OCI-LY1 (cell line): Measurements from ENCODE around the gene POU2AF1.
A peak's percentile ranks its signal among the peaks of the same experiment; 100 is the strongest.

Experiments used
- H2AFZ ChIP-seq: fragments of 200-600 bp; sonication (generic), shearing (Covaris generic); 2 replicates; pipeline ENCODE4 v1.6.0; 2014; ENCODE audit warnings: antibody characterized with exemption, mild to moderate bottlenecking, low read length
- H3F3A ChIP-seq: fragments of 200-600 bp; sonication (generic), shearing (Covaris generic); 2 replicates; pipeline ENCODE4 v1.6.0; 2014; ENCODE audit warnings: mild to moderate bottlenecking, antibody characterized with exemption, low read length, moderate library complexity; ENCODE audit not compliant: insufficient read depth
- H3K27ac ChIP-seq: fragments of 200-600 bp; sonication (generic); 2 replicates; pipeline ENCODE4 v1.5.1; 2014; ENCODE audit warnings: low read length, mixed run types, mild to moderate bottlenecking, low read depth; ENCODE audit not compliant: poor library complexity, severe bottlenecking
- H3K27me3 ChIP-seq: fragments of 200-600 bp; sonication (generic); 2 replicates; pipeline ENCODE4 v1.6.0; 2014; ENCODE audit warnings: antibody characterized with exemption, mild to moderate bottlenecking, low read length, moderate library complexity; ENCODE audit not compliant: insufficient read depth
- H3K36me3 ChIP-seq: fragments of 200-600 bp; sonication (generic); 2 replicates; pipeline ENCODE4 v1.6.1; 2014; ENCODE audit warnings: mild to moderate bottlenecking, antibody characterized with exemption, low read length, moderate library complexity, mixed read lengths; ENCODE audit not compliant: insufficient read depth
- H3K4me1 ChIP-seq: fragments of 200-600 bp; sonication (generic); 2 replicates; pipeline ENCODE4 v1.5.1; 2014; ENCODE audit warnings: mild to moderate bottlenecking, low read length, moderate library complexity; ENCODE audit not compliant: insufficient read depth, severe bottlenecking
- H3K4me2 ChIP-seq: fragments of 200-600 bp; sonication (generic), shearing (Covaris generic); 2 replicates; pipeline ENCODE4 v1.6.1; 2014; ENCODE audit warnings: low read length
- H3K4me3 ChIP-seq: fragments of 200-600 bp; sonication (generic); 2 replicates; pipeline ENCODE4 v1.5.1; 2014; ENCODE audit warnings: low read length, low read depth, mild to moderate bottlenecking, mixed read lengths; ENCODE audit not compliant: poor library complexity, severe bottlenecking
- H3K79me2 ChIP-seq: fragments of 200-600 bp; shearing (Covaris generic); 2 replicates; pipeline ENCODE4 v1.6.1; 2016; ENCODE audit warnings: mixed run types, low read length, mixed read lengths; ENCODE audit not compliant: insufficient read depth
- H3K9ac ChIP-seq: fragments of 200-600 bp; sonication (generic), shearing (Covaris generic); 2 replicates; pipeline ENCODE4 v1.6.1; 2014; ENCODE audit warnings: mild to moderate bottlenecking, low read length, mixed read lengths
- H3K9me2 ChIP-seq: fragments of 200-600 bp; sonication (generic), shearing (Covaris generic); 2 replicates; pipeline ENCODE4 v1.6.1; 2014; ENCODE audit warnings: low read depth, mild to moderate bottlenecking, low read length, mixed read lengths
- H3K9me3 ChIP-seq: fragments of 200-600 bp; shearing (Covaris generic); 2 replicates; pipeline ENCODE4 v1.6.1; 2014; ENCODE audit warnings: low read length, mixed read lengths
- H4K20me1 ChIP-seq: fragments of 200-600 bp; sonication (generic), shearing (Covaris generic); 2 replicates; pipeline ENCODE4 v1.6.0; 2016; ENCODE audit warnings: mild to moderate bottlenecking, low read length; ENCODE audit not compliant: insufficient read depth
- EZH2 ChIP-seq: fragments of 200-600 bp; sonication (generic), shearing (Covaris generic); IDR thresholded peaks from 2 replicates; pipeline ENCODE4 v1.8.0; 2017; ENCODE audit warnings: borderline replicate concordance, mixed run types, mild to moderate bottlenecking, antibody characterized with exemption, low read length, moderate library complexity, mixed read lengths
- TF ChIP-seq, protein P1 (sequence below): fragments of 200-600 bp; sonication (generic), shearing (Covaris generic); IDR thresholded peaks from 2 replicates; pipeline ENCODE4 v1.5.1; 2017; ENCODE audit warnings: mild to moderate bottlenecking, antibody characterized with exemption, low read length, moderate library complexity, mixed read lengths

The POU2AF1 gene

DNA sequence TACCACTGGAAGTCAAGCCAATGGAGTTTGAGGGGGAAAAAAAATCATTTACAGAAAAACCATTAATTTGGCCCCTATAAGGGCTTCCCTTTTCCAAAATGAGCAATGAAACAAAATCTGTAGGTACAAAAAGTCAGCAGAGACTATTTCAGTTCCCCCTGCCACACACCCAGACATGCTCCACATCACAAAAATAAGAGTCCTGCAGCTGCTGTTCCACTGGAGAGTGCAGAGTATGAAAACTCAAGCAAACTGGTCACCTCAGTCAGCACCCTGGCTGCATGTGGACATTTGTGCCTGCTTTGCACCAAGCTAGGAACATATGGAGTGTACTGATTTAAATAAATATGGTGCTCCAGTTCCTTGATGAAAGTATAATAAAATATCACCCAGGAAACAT, 15.1 kb downstream of the POU2AF1 start:
- H3K9ac ChIP-seq, result peak overlapping the region; percentile 75
- peaks cover 100% of the 10 kb centered on the region for H3K4me1 ChIP-seq
- H3F3A ChIP-seq, result peaks cover 7% of the 10 kb centered on the region; the same call in 1 of the 2 replicates
- no peaks in the 10 kb centered on the region for H3K9me3 ChIP-seq
- H3K27ac ChIP-seq, result peak overlapping the region; percentile 90
- no peak for TF ChIP-seq EZH2
- TF ChIP-seq, protein P1, sequence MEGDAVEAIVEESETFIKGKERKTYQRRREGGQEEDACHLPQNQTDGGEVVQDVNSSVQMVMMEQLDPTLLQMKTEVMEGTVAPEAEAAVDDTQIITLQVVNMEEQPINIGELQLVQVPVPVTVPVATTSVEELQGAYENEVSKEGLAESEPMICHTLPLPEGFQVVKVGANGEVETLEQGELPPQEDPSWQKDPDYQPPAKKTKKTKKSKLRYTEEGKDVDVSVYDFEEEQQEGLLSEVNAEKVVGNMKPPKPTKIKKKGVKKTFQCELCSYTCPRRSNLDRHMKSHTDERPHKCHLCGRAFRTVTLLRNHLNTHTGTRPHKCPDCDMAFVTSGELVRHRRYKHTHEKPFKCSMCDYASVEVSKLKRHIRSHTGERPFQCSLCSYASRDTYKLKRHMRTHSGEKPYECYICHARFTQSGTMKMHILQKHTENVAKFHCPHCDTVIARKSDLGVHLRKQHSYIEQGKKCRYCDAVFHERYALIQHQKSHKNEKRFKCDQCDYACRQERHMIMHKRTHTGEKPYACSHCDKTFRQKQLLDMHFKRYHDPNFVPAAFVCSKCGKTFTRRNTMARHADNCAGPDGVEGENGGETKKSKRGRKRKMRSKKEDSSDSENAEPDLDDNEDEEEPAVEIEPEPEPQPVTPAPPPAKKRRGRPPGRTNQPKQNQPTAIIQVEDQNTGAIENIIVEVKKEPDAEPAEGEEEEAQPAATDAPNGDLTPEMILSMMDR, result no peak
- no peaks in the 10 kb centered on the region for H3K27me3 ChIP-seq
- H4K20me1 ChIP-seq, result no peaks in the 10 kb centered on the region
- H3K79me2 ChIP-seq, result peaks cover 80% of the 10 kb centered on the region
- no peaks in the 10 kb centered on the region for H3K9me2 ChIP-seq
- H3K4me2 ChIP-seq, result peak overlapping the region; percentile 69
- peaks cover 99% of the 10 kb centered on the region for H3K36me3 ChIP-seq
- H3K4me3 ChIP-seq, result peak overlapping the region; percentile 62
- H2AFZ ChIP-seq, result no peak overlapping the region

DNA sequence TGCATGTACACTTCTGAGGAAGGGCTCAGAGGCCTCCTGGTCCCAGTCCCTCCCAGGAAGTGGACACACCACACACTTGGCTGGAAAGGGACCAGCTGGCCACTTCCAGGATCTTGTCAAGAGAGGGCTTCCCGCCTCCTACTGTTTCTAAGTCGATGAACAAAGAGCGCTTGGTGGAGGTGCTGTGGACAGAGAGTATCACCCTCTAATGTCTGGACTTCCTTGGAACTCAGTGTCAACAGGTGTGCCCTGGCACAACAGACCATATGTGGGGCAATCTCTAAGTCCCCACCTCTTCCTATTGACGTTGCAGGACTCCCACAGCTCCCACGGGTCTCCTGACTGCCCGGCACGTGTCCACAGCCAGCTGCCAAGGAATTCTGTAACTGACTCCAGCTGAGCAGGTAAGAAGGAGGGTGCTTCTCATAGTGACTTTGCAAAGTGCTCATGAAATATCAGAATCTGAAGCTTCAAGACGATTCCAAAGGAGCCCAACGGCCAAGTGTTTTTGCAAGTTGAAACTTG, 16.1 kb downstream of the POU2AF1 start:
- peak overlapping the region; percentile 62 for H3K4me3 ChIP-seq
- no peaks in the 10 kb centered on the region for H4K20me1 ChIP-seq
- peak overlapping the region; percentile 90 for H3K27ac ChIP-seq
- H3K9me3 ChIP-seq, result no peaks in the 10 kb centered on the region
- no peaks in the 10 kb centered on the region for H3K27me3 ChIP-seq
- H3K4me1 ChIP-seq, result peaks cover 100% of the 10 kb centered on the region
- peaks cover 70% of the 10 kb centered on the region for H3K79me2 ChIP-seq
- peaks cover 99% of the 10 kb centered on the region for H3K36me3 ChIP-seq
- H3K9ac ChIP-seq, result peak overlapping the region; percentile 75
- no peaks in the 10 kb centered on the region for H3K9me2 ChIP-seq
- peaks cover 7% of the 10 kb centered on the region; the same call in 1 of the 2 replicates for H3F3A ChIP-seq
- H2AFZ ChIP-seq, result no peak overlapping the region
- TF ChIP-seq, protein P1, result no peak
- no peak for TF ChIP-seq EZH2
- peak overlapping the region; percentile 69 for H3K4me2 ChIP-seq

DNA sequence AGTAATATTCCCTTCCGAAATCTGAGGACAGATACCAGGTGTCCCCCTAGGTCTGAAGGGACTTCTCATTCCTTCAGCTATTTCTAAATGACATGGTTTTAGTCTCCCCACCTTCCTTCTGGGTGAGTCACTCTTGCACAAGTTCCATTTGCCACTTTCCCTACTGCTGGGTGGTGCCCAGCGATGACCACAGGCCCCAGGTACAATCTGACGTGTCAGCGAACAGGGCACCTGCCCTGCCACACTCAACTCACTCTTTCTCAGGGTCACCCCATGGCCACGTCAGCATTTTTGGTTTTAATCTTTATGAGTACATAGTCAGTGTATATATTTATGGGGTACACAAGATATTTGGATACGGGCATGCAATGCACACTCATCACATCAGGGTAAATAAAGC, 17.2 kb downstream of the POU2AF1 start:
- Histone ChIP-seq H3K4me3 (peak overlapping the region; percentile 62), H4K20me1 (no peaks in the 10 kb centered on the region), H2AFZ (no peak overlapping the region), H3K27me3 (no peaks in the 10 kb centered on the region), H3K4me2 (peak overlapping the region; percentile 69), H3K4me1 (peaks cover 100% of the 10 kb centered on the region), H3K79me2 (peaks cover 59% of the 10 kb centered on the region), H3K27ac (peak overlapping the region; percentile 90), H3K36me3 (peaks cover 99% of the 10 kb centered on the region), H3F3A (peaks cover 7% of the 10 kb centered on the region; the same call in 1 of the 2 replicates), H3K9me2 (no peaks in the 10 kb centered on the region), H3K9me3 (no peaks in the 10 kb centered on the region), H3K9ac (peak overlapping the region; percentile 75; the same call in 1 of the 2 replicates)
- no peak for TF ChIP-seq EZH2
- TF ChIP-seq, protein P1, result no peak
